Fibroblast of skin of abdomen (primary cell): ENCODE data around the gene CYB561.

ENCODE experiments used
- DNase-seq: peaks from one replicate; pipeline ENCODE4 v3.0.0-alpha.2; 2013

Gene CYB561

GRCh38 chr17:63431939-63432804 lies 13.9 kb downstream of the CYB561 start:
- DNase-seq: peak; percentile 82

GRCh38 chr17:63431618-63431938 lies 14.5 kb downstream of the CYB561 start:
- no peak for DNase-seq

DNA sequence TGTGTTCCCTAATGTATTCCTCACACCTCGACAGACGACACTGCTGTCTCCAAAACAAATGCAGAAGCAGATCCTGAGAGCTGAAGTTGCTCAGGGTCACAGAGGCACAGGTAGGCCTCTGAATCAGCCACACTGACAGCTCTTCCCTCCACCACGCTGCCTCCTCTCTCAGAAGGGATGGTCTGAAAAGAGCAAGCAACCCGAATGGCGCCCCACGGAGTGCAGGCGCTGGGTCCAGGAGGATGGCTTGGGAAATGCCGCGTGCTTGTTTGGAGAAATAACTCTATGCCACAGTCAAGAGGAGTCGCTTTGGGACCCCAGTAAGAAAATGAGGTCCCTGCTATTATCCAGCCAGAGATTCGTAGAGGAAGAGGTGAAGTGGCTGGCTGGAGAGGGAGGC lies 15.9 kb downstream of the CYB561 start:
- DNase-seq: no peak

GRCh38 chr17:63429766-63430165 lies 16.3 kb downstream of the CYB561 start:
- DNase-seq: no peak

- no peak for DNase-seq
Observed at GRCh38 chr17:63426917-63427308, 19.2 kb downstream of the CYB561 start.

DNA sequence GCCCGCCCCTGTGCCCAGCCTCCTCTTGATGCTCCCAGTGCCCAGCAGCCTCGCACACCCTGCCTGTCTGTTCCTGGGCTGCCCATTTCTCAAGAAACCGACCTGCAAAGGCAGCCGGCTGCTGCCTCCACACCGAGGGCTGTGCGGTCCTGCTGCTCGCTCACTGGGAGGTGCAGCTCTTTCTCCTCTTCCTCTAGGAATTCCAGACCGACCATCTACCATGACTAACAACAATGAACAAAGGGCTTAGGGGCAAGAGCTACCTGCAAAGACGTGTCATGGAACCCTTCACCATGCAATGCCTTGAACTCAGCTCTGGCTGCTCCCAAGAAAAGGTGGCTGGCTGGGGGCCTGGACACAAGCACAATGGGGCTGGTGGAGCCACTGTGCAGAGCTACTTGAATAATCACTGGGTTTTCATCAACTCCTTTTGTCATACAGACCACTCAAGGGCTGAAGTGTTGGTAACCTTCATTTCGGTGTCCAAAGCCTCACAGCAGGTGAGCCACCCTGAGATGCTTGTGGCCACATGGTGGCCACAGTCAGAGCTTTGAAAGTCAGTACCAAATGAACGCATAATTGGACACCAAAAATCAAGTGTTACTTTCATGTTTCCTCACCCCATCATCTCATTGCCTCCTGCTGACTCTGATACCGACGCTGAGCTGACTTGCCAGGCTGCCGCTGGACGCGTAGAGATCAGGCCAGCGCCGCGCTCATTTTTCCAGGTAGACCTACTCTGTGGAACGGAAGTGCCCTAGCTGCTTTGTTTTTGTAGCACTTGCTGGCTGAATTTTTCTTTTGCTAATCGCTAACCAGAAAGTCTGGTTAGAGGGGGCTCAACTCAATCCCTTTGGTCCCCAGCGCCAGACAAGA lies 19.8 kb downstream of the CYB561 start:
- DNase-seq: no peak

GRCh38 chr17:63425483-63425882 lies 20.6 kb downstream of the CYB561 start:
- DNase-seq: peak; percentile 76

- DNase-seq: no peak
Observed at GRCh38 chr17:63423963-63424362, 22.1 kb downstream of the CYB561 start.

GRCh38 chr17:63423251-63423950 lies 22.7 kb downstream of the CYB561 start:
- no peak for DNase-seq

DNA sequence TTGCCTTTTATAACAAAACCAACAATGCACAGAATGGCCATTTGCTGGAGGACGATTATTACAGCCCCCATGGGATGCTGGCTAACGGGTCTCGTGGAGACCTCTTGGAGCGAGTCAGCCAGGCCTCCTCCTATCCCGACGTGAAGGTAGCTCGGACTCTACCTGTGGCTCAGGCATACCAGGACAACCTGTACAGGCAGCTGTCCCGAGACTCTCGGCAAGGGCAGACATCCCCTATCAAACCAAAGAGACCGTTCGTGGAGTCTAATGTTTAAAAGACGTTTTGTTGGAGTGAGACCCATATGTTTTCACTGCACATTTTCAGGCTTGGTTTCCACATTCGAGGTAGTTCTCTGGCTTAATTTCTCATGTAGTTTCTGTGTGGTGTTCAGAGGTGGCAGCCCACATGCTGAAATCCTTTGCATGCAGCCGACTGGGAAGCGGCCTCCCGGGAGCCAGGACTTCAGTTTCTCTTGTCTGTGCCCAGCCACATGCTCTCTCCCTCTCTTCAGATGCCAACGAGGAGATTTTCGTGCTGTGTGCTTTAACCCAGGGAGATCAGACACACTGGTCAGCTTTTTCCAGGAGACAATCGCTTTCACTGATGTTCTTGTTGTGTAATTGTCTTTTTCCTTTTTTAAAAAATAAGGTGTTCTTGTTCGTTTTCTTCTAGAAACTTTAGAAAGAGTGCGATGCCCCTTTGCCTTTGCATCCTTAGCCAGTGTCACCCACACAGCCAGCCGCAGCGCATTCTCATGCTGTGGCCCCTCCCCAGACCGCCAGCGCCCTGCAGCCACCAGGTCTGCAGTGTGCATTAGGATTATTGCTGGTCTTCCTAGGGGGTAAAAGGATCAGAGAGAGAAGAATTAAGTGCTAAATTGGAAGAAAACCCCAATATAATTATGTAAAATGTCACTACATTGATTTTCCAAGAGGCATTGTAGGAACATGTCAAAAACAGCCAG lies 24.1 kb downstream of the CYB561 start:
- no peak for DNase-seq

DNA sequence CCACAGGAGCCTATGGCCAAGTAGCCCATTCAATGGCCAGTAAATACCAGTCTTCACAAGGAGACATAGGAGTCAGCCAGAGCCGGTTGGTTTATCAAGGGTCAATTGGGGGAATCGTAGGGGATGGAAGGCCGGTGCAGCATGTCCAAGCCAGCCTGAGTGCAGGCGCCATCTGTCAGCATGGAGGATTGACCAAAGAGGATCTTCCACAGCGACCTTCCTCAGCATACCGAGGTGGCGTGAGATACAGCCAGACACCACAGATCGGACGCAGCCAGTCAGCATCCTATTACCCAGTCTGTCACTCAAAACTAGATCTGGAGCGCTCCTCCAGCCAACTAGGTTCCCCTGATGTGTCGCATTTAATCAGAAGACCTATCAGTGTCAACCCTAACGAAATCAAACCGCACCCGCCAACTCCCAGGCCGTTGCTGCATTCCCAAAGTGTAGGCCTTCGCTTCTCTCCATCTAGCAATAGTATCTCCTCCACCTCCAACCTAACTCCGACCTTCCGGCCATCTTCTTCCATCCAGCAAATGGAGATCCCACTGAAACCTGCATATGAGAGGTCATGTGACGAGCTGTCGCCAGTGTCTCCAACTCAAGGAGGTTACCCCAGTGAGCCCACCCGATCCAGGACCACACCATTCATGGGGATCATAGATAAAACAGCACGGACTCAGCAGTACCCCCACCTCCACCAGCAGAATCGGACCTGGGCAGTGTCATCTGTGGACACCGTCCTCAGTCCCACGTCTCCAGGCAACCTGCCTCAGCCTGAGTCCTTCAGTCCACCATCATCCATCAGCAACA lies 25.0 kb downstream of the CYB561 start:
- no peak for DNase-seq

DNA sequence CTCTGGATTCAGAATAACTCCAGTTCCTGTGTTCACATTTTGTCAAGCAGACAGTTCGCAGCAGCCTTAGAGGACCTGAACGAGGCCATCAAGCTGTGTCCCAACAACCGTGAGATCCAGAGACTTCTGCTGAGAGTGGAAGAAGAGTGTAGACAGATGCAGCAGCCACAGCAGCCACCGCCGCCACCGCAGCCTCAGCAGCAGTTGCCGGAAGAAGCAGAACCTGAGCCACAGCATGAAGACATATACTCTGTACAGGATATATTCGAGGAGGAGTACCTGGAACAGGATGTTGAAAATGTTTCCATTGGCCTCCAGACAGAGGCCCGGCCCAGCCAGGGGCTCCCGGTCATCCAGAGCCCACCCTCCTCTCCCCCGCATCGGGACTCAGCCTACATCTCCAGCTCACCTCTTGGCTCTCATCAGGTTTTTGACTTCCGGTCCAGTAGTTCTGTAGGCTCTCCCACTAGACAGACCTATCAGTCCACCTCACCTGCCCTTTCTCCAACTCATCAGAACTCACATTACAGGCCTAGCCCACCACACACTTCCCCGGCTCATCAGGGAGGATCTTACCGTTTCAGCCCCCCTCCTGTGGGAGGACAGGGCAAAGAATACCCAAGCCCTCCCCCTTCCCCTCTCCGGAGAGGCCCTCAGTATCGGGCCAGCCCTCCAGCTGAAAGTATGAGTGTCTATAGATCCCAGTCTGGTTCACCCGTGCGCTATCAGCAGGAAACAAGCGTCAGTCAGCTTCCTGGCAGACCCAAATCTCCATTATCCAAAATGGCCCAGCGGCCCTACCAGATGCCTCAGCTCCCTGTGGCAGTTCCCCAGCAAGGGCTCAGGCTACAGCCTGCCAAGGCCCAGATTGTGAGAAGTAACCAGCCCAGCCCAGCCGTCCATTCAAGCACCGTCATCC lies 25.9 kb downstream of the CYB561 start:
- DNase-seq: no peak

DNA sequence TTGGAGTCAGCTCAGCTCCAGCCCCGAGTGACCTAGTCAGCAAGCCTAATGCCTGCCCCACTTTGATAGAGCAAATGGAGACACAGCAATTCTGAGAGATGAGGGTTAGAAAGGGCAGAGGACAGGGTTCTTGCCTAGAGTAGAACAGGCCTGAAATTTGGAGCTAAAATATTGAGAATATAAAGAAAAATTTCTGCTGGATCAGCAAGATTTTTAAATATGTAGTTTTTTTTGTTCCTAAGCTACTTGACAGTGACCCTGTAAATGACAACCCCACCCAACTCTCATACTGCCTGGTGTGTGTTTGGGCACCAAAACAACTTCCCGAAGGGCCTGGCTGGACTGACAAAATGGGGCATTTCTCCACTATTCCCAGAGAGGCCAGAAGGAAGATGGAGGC lies 26.7 kb downstream of the CYB561 start:
- DNase-seq: no peak

DNA sequence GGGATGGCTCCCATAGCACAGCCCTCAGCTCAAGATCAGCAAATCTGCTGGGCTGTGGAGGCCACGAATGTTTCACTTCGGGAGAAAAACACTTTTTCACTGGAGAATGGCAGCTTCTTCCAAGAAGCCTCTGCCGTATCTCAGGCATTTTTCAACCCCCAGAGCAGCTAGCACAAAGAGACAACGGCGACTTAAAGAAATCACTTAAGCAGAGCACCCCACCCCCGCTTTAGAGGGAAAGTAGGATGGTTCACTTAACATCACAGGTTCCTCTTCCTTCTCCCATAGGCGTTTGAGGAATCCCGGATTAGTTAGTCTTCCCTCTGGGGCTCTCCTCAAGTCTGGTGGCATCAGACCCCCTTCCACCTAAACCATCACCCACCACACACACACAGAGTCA lies 27.6 kb downstream of the CYB561 start:
- DNase-seq: no peak

GRCh38 chr17:63414222-63414621 lies 31.9 kb downstream of the CYB561 start:
- DNase-seq: no peak

DNA sequence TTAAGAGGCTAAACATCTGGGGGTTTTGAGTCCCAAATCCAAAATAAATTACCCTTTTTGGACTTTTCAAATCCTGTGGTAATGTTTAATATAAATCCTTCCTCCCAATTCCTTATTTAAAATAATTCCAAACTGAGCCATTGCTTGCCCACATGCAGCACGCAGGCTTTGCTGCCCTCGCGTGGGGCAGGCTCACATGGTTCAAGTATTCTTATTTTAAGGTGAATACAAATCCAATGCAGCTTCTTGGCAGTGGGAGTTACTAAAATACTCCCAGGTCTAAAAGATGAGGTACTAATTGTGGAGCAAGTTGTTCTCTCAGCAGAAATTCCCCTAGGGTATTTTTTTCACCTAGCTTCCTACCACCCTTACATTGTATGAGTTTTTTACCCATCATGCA lies 33.0 kb downstream of the CYB561 start:
- no peak for DNase-seq

DNA sequence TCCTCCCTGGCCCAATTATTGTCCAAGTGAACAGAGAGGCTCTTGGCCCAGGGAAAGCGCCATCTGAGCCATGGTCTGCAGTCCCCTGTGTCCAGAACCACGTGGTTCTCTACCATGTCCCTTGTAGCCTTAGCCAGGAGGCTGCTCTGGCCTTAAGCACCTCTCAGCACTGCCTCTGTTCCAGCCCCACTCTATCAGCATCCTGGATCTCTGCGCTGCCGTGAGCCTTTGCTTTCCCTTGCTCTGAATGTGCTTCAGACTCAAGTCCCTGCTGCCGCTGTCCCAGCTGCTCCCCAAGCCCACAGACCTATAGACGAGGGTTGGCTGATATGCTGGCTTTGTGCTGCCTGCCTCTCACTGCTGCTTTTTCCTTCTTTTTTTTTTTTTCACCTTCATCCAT lies 33.9 kb downstream of the CYB561 start:
- no peak for DNase-seq

GRCh38 chr17:63407741-63408330 lies 38.3 kb downstream of the CYB561 start:
- peak; percentile 38 for DNase-seq

DNA sequence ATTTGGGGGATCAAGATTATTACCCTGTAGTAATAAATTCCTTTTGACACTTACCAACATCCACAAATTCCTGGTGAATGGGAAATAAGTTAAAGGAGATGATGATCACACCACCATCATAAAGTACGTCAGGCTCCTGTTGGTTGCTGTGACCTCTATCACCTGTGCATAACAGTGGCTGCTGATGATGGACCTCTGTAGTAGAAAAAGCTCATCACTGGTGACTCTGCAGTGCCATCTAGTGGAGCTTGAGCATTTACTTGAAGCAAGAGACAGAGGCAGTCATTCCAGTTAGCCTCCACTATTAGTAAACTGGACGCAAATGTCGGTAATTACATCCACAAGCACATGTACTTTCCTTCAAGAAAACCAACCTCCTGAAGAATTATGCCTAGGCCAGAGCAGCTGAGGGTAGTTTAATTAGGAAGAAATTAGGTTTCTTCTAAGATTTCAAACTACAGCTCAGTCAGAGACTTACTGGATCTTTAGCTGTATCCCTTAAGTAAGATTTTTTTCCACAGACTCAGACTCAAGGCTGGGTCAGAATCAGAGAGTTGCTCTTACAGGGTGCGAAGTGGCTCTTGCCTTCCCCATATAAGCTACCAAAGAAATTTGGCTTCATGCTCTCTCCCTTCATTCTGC lies 39.3 kb downstream of the CYB561 start:
- DNase-seq: peak; percentile 87
